Inferior parietal cortex (tissue), 1 donor: ENCODE measurements around the gene PPIL4.
"Not testable (repeated sequence)": the region's sequence is repeated elsewhere in the genome, so short reads cannot be mapped to it uniquely, and the experiment has no call there.

Experiments
- DNase-seq: peaks from one replicate; pipeline ENCODE4 v3.0.0-alpha.2; 2016; ENCODE audit errors: extremely low spot score

PPIL4 gene

GRCh38 chr6:149529650-149530049, 16.2 kb downstream of the PPIL4 start:
- DNase-seq = no peak

- DNase-seq = no peak
Measured at GRCh38 chr6:149515494-149515893, 30.3 kb downstream of the PPIL4 start.

DNA sequence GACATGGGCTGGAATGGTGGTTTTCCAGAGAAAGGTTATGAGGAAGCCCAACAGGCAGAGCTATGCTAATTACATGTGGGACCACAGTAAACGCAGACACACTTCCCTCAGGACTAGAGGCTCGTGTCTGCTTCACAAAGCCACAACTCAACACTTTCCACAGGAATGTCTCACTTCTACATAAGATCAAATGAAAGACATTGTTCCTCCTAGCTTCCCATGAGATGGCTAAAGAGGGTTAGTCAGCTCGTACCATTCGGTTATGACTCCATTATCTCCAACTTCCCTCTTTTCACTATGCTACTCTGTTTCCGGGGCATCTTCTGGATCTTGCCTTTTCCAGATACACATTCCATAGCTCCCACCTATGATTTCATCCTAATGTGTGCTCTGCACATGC, 31.9 kb downstream of the PPIL4 start:
- DNase-seq = no peak

DNA sequence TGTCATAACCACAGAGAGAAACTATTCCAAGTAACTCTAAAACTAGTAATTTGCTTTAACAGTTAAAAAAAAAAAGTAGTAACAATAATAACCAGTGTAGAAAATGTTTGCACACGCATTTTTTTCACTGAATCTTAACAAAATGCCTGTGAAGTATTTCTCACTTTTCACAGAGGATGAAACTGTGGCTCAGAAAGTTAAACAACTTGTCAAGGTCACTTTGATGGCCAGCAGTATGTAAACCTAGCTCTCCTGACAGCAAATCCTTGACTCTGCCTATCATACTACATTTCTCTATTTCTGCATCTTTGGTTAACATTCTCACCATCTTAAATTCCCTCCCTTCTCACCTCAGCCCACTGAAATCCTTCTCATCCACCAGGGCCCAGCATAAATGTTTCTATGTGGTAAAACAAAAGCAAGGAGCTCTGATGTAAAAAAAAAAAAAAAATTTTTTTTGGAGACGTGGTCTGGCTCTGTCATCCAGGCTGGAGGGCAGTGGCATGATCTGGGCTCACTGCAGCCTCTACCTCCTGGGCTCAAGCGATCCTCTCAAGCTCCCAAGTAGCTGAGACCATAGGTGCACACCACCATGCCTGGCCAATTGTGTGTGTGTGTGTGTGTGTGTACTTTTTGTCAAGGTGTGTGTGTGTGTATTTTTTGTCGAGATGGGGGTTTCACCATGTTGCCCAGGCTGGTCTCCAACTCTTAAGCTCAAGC, 34.9 kb downstream of the PPIL4 start:
- no peak for DNase-seq

GRCh38 chr6:149508485-149508884, 37.4 kb downstream of the PPIL4 start:
- no peak for DNase-seq

DNA sequence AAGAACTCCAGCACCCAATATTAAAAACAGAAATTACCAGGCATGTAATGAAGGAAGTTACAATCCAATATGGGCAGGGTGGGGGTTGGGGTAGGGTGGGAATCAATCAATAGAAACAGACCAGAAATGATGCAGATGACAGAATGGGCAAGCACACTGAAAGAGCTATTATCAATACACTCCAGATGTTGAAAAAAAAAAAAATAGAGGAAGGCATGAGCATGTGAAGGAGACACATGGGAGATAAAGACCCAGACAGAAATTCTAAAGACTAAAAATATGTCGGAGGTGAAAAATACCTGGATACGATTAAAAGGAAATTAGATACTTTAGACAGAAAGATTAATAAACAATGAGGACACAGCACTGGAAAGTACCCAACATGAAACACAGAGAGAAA, 42.0 kb downstream of the PPIL4 start:
- DNase-seq = no peak

DNA sequence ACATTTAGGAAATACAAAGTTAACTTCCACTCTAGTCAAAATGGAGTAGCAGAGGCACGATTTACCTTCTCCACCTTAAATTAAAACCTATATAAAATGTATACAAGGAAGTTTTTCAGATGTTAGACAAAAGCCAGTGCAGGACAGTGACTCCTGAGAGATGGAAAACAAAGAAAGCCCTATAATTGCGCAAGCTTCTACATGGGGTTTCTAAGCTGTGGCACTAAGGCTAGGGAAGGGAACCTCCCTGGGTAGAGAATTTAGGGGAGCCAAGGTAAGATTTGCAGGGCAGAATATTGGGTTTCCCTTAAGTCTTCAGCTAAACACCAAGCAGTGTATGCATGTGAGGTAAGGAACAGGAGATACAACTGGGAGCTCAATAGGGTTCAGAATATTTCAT, 42.6 kb downstream of the PPIL4 start:
- DNase-seq = no peak

- DNase-seq = no peak
Measured at GRCh38 chr6:149501768-149502167, 44.1 kb downstream of the PPIL4 start.

GRCh38 chr6:149501201-149501600, 44.6 kb downstream of the PPIL4 start:
- no peak for DNase-seq

DNA sequence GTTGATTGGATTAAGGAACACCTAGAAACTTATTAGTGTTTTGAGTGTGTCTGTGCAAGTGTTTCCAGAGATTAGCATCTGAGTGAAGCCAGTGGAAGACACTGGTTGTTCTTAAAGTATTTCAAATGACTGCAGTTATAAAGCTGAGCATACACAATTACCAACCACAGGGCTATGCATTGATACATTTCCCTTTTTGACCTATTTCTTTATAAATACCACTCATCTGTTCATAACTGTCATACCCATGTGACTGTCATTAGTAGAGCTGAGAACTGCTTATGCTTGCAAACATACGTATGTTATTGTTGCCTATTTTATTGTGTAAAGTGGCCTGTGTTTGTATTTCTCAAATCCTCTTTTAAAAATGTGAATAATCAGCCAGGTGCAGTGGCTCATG, 45.7 kb downstream of the PPIL4 start:
- no peak for DNase-seq

- no peak for DNase-seq
Measured at GRCh38 chr6:149499066-149499465, 46.8 kb downstream of the PPIL4 start.

- no peak for DNase-seq
Measured at GRCh38 chr6:149497365-149497764, 48.5 kb downstream of the PPIL4 start.

GRCh38 chr6:149496597-149496996, 49.2 kb downstream of the PPIL4 start:
- DNase-seq = not testable (repeated sequence)

GRCh38 chr6:149495349-149496016, 50.4 kb downstream of the PPIL4 start:
- not testable (repeated sequence) for DNase-seq

- DNase-seq = not testable (repeated sequence)
Measured at GRCh38 chr6:149494810-149495209, 51.0 kb downstream of the PPIL4 start.

GRCh38 chr6:149493761-149494320, 52.0 kb downstream of the PPIL4 start:
- no peak for DNase-seq

- DNase-seq = no peak
Measured at GRCh38 chr6:149492798-149493343, 53.0 kb downstream of the PPIL4 start.

DNA sequence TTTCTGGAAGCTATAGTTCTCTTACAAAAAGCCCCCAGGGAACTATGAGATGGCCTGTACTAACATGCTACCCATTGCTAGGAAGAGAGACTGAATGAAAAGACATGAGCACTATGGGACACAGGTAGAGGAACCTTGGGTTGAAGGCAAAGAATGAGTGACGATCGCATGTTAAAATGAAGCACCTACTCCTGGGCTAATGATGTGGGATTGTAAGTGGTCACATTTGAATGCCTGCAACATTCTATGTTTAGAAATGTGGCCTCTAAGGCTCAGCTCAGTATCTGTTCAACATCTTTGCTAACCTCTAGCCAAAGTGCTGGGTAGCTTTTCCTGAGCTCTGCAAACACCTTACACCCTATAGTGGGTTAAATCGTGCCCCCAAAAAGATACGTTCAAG, 55.9 kb downstream of the PPIL4 start:
- DNase-seq = no peak

- DNase-seq = no peak
Measured at GRCh38 chr6:149488815-149489214, 57.0 kb downstream of the PPIL4 start.

DNA sequence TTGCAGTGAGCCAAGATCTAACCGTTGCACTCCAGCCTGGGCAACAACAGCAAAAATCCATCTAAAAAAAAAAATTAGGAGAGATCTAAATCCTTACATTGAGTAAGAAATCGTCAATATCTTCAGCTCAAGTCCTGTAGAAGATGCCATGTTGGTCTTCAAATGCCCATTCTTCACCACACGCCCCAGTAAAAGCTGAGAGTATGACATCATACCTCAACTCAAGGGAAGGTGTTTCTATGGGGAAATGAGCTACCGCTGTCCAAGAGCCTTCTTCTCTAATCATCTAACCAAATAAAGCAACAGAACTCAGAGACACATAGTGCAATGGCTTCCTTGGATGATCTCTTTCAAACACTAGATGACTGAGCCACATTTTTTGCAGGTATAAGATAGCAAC, 58.5 kb downstream of the PPIL4 start:
- no peak for DNase-seq

DNA sequence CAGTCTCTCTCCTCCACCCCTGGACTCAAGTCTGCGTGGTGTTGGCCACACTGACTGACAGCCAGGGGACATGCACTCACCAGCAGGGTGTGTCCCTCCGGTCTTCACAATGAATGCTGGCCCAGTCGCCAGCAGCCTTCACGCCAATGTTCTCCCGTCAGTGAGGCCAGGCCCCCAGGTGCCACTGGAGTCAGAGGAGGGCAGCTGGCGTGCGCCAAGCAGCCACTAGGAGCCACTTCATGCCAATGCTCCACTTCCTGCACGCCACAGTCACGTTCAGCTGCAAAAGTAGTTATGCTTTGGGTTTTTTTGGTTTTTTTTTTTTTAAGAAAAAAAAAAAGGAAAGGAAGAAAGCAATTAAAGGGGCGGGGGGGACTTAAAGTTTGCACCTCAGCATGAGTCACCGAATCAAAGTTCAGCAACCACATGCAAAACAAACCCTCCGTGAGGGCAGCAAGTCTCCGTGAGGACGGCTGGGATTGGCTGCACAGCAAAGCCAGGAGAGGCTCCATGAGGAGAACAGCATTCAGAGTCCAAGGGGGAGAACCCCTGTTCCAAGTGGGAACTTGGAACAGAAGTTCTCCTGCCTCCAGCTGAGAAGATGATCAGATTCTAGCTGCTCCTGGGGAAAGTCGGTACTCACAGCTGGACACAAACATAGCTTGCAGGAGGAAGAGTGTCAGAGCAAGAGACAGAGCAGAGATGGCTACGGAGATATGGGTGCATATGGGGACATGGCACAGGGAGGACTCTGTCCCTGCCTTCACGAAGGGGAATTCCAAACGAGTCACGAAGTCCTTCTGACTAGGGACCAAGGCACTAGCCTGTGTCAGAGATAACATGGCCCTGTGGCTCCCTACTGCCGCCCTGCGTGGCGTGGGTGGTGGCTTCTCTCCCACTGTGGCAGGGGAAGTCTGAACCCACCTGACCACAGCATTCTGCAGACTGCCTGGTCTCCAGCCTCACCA, 60.8 kb downstream of the PPIL4 start, which contains the start of gene ZC3H12D:
ZC3H12D (minus strand) TSS at position 282 of the 968 bp plus-strand sequence. CDS start 10,471 bp downstream, outside the sequence.
- no peak for DNase-seq
